D341Med (cell line): ENCODE results near the gene KRT15.
"Not testable (repeated sequence)": the region's sequence is repeated elsewhere in the genome, so short reads cannot be mapped to it uniquely, and the experiment has no call there.

Source experiments
- DNase-seq: peaks from one replicate; pipeline ENCODE4 v3.0.0; 2012; ENCODE audit warnings: low spot score

Gene KRT15

DNA sequence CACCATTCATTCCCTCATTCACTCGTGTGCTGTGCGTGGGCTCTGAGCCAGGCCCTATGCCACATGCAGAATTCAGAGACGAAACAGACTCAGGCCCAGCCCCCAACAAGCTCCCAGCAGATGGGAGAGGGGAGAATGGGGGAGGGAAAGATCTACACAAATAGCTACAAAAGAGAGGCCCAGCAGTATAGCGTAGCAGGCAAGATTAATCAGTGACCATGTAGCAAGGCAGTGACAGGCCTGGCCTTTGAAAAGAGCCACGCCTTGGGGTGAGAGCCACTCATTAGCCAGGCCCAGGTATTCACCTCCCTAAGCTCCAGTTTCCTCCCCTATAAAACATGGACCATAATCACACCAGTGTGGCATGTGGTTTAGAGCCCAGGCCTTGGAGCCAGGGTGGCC lies 25.8 kb upstream of the KRT15 start:
- no peak for DNase-seq

- not testable (repeated sequence) for DNase-seq
These were observed 24.1 kb upstream of the KRT15 start for GRCh38 chr17:41542786-41543185.

DNA sequence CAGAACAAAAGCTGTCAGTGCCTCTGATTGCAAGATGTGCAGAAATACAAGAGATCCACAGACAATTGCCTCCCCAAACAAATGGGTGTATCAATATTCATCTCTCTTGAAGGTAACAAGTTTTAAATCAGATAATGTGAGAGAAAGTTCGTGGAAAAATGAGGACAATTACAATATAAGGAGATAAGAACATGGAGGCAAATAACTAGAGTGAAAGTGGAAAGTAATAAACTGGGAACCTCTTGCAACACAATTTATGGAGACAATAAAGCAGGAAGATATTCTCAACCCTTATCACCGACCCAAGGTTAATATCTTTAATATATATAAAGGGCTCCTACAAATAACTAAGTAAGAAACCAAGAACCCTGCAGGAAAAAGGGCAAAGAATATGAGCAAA lies 23.7 kb upstream of the KRT15 start:
- no peak for DNase-seq

GRCh38 chr17:41540921-41541625 lies 22.4 kb upstream of the KRT15 start:
- DNase-seq, result no peak

GRCh38 chr17:41539979-41540701 lies 21.4 kb upstream of the KRT15 start:
- DNase-seq, result no peak

- DNase-seq, result no peak
These were observed 20.4 kb upstream of the KRT15 start for GRCh38 chr17:41539071-41539492.

DNA sequence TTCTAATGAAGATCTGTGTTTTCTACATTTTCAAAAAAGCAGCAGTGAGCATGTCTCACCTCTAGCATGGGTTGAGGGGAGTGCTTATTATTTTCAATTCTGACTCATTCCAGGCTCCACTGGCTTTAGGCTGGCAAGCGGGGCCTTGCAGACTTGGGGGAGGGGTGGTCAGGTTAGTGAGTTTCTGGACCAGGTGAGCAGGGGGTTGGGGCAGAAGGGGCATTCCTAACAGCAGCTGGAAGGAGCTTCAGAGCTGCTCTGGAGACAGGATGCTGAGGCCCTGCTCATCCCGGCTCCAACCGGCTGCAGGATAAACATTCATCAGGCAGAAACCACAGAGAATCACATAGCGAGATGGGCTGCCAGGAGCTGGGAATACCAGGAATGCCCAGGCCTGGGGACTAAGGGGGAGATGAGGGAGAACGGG lies 19.9 kb upstream of the KRT15 start:
- no peak for DNase-seq

DNA sequence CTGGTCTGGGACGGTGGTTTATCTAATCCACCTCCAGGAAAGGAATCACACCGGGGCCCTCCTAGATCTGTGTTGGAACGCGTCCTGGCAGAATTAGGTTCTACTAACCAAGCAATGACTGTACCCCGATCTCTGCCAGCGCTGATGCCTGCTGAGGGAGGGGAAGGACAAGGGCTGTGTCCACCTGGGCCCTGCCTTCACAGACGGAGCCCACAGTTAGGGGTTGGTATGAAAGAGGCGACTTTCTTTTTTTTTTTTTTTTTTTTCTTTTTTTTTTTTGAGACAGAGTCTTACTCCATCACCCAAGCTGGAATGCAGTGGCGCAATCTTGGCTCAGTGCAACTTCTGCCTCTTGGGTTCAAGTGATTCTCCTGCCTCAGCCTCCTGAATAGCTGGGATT lies 19.3 kb upstream of the KRT15 start:
- no peak for DNase-seq

GRCh38 chr17:41537614-41537954 lies 18.9 kb upstream of the KRT15 start:
- no peak for DNase-seq

GRCh38 chr17:41536741-41537613 lies 18.3 kb upstream of the KRT15 start:
- no peak for DNase-seq

- DNase-seq, result no peak
These were observed 17.2 kb upstream of the KRT15 start for GRCh38 chr17:41535764-41536481.

- DNase-seq, result no peak
These were observed 16.3 kb upstream of the KRT15 start for GRCh38 chr17:41534899-41535546.

GRCh38 chr17:41533613-41534012 lies 14.9 kb upstream of the KRT15 start:
- DNase-seq, result no peak

GRCh38 chr17:41532947-41533570 lies 14.4 kb upstream of the KRT15 start:
- DNase-seq, result no peak

- no peak for DNase-seq
These were observed 13.3 kb upstream of the KRT15 start for GRCh38 chr17:41531993-41532392.

GRCh38 chr17:41530062-41531048 lies 11.7 kb upstream of the KRT15 start:
- no peak for DNase-seq

DNA sequence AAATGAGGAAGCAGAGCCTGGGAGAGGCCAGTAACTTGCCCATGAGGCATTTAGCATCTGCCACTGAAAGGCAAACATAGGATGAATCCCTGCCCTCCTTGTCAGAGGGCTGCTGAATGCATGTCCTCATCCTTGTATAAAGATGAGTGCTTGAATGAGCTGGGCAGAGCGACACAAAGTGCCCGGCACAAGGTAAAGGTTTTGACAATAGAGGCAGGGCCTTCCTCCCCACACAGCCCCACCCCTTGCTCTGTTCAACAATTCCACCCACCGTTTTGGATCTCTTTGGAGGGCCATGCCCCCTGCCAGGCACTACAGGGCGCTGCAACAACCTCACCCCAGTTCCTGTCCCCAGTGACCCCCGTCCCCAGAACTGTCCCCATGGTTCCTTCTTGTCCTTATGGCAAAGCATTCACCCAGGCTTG lies 10.8 kb upstream of the KRT15 start:
- no peak for DNase-seq

DNA sequence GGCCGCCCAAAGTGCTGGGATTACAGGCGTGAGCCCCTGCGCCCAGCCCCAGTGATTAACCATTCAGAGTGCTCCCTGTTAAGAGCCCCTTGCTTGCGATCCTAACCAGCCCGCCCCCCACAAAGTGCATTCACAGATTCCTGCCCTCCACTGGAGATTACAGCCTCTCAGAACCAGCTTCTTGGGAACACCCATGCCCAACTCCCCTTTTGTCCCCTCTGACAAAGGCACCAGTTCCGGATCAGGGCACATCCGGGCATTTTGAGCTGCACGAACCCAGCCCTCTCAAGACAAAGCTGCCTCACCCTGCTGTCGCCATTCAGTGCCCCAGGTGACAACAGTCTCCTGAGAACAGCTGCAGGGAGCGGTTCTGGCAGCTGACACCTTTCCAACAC lies 10.3 kb upstream of the KRT15 start:
- DNase-seq, result no peak

DNA sequence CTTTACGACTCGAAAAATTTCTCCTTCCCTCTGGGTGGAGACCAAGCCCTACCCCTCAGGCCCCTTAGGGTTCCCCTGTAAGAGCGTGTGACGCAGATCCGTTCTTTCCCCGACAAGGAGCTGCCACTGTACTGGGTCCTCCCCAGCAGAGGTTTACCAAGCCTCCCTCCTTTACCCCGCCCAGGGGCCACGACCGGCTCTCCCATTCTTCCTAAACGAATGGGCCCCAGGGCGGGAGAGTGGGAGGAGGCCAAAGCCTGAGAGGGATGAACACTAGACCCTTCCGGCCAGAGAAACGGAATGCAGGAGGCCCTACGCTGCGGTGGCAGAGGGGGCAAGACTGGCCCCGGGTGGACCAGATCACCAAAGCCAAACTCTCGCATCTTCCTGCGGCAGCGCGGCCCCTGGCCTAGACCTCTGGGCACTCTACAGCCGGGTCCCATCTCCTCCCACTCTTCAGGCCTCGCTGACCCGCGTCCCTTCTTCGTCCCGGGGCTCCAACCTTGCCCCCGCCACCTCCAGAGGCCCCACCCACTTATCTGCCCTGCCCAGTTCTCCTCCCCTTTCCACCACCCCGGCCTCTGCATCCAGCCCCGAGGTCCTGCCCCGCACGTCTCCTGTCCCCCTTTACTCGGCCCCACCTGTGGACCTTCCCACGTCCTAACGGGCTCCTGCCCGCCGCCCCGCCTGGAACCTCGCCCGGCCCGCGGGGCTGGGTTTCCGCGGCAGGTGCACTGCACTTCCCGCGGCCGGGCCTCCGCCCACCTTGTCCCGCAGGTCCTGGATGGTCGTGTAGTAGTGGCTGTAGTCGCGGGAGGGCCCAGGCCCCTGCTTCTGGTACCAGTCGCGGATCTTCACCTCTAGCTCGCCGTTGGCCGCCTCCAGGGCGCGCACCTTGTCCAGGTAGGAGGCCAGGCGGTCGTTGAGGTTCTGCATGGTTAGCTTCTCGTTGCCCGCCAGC lies 8.7 kb upstream of the KRT15 start:
- no peak for DNase-seq
